Stimulated activated CD8-positive, alpha-beta memory T cell treated with anti-CD3 and anti-CD28 coated beads, Interleukin-7, amount 100 ng/mL, for 4 hours (primary cell): ENCODE measurements around the gene COL5A1.

Experiments used
- DNase-seq, 2 donors: peaks; one replicate each; pipeline ENCODE4 v3.0.0-alpha.2; 2020; ENCODE audit warnings: low read depth in 2 of 2

COL5A1 gene

GRCh38 chr9:134766587-134766986 lies 125.0 kb downstream of the COL5A1 start:
- DNase-seq = no peak

GRCh38 chr9:134768332-134768708 lies 126.7 kb downstream of the COL5A1 start:
- DNase-seq = no peak

GRCh38 chr9:134768709-134769351 lies 127.2 kb downstream of the COL5A1 start:
- no peak for DNase-seq

GRCh38 chr9:134770972-134771971 lies 129.7 kb downstream of the COL5A1 start:
- DNase-seq = no peak

- DNase-seq = no peak
Observed at GRCh38 chr9:134772331-134772730, 130.7 kb downstream of the COL5A1 start.

GRCh38 chr9:134773842-134774241 lies 132.2 kb downstream of the COL5A1 start:
- no peak for DNase-seq

- no peak for DNase-seq
Observed at GRCh38 chr9:134774410-134774809, 132.8 kb downstream of the COL5A1 start.

- DNase-seq = no peak
Observed at GRCh38 chr9:134775081-134775951, 133.7 kb downstream of the COL5A1 start.

GRCh38 chr9:134776080-134776796 lies 134.6 kb downstream of the COL5A1 start:
- DNase-seq = no peak

- DNase-seq = no peak
Observed at GRCh38 chr9:134777153-134777552, 135.6 kb downstream of the COL5A1 start.

GRCh38 chr9:134778156-134778555 lies 136.6 kb downstream of the COL5A1 start:
- no peak for DNase-seq

- no peak for DNase-seq
Observed at GRCh38 chr9:134778841-134779411, 137.3 kb downstream of the COL5A1 start.

GRCh38 chr9:134779640-134780039 lies 138.0 kb downstream of the COL5A1 start:
- no peak for DNase-seq

- DNase-seq = no peak
Observed at GRCh38 chr9:134781591-134782302, 140.1 kb downstream of the COL5A1 start.

- no peak for DNase-seq
Observed at GRCh38 chr9:134782921-134783698, 141.5 kb downstream of the COL5A1 start.

GRCh38 chr9:134783699-134784039 lies 142.1 kb downstream of the COL5A1 start:
- DNase-seq = no peak

GRCh38 chr9:134784577-134785305 lies 143.1 kb downstream of the COL5A1 start:
- DNase-seq = no peak

- no peak for DNase-seq
Observed at GRCh38 chr9:134785325-134786108, 143.9 kb downstream of the COL5A1 start.
